A549 treated with Hydrocortisone at 1 μM for 4 hours (cell line): ENCODE measurements around the gene ISYNA1. TPM values are rescaled to one million over a fixed set of nuclear protein-coding genes. Genes with fewer than 3 reads are reported as not detected.

Source experiments
- total RNA-seq: library from RNA; stranded (reverse); fragments of 200-300 nt; extraction: Qiagen RNA extraction; gene quantifications from 5 replicates; pipeline ENCODE4 v1.2.3, GENCODE V29; 2022

Gene ISYNA1
- total RNA-seq = 25.7 to 42.9 TPM (median 40.8 TPM) in 5 replicates

DNA sequence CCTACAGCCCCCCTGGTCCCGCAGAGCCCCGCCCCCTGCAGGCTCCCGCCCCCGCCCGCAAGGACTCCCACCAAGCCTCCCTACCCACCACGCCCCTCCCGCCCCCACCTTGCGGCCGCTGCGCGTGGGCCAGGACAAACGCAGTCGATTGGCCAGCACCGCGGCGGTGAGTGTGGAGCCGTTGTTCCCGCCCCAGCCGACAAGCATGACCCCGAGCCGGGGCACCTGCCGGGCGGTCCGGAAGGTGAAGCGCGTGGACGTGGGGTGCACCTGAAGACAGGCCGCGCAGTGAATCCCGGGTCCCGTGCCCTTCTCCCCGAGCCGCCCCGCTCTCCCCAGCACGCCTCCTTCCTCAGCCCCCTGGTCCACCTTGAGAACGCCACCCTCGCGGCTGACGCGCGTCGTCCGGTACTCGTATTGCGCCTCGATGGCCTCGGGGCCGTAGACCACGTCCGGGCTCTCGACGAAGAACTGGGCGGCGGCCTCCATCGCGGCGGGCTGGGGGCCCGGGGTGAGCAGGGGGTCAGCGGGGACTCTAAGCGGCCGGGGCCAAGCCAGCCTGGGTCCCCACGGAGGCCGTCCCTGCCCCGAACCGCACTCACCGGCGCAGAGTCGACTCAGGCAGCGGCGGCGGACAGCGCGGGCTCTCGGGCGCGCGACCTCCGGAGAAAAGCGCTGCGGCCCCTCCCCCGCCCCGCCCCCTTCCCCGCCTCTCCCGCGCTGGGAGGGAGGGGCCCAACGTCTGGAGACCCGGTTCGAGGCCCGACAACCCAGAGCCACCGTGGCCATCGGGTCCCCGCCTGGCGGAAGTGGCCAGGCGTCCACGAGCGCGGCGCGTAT is at the start of gene ISYNA1:
Gene ISYNA1 (minus strand): TSS at position 643 of the 840 bp plus-strand sequence. CDS start 154 bp downstream, at position 489.

DNA sequence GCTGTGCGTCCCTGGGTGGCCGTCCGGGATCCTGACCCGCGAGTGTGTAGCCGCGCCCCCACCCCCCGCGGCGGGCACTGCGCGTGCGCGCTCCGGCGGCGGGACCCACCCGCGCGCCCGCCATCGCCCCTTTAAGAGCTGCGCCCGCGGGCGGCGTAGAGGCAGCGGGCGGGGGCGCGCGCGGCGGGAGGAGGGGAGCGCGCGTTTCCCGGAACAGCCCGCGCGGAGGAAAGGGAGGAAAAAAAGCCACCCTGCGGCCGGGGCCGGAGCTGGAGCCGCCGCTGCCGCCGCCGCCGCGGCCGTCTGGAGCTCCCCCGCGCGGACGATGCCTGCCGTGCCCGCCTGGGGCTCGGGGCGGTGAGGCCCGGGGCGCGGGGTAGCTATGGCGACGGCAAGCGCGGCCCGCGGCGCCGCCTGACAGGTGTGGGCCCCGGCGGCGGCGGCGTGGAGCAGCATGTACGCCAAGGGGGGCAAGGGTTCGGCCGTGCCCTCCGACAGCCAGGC is 18.7 kb downstream of the ISYNA1 start, which contains the start of gene SSBP4:
Gene SSBP4 (plus strand): TSS at position 204 of the 504 bp plus-strand sequence. CDS start 251 bp downstream, at position 455.

DNA sequence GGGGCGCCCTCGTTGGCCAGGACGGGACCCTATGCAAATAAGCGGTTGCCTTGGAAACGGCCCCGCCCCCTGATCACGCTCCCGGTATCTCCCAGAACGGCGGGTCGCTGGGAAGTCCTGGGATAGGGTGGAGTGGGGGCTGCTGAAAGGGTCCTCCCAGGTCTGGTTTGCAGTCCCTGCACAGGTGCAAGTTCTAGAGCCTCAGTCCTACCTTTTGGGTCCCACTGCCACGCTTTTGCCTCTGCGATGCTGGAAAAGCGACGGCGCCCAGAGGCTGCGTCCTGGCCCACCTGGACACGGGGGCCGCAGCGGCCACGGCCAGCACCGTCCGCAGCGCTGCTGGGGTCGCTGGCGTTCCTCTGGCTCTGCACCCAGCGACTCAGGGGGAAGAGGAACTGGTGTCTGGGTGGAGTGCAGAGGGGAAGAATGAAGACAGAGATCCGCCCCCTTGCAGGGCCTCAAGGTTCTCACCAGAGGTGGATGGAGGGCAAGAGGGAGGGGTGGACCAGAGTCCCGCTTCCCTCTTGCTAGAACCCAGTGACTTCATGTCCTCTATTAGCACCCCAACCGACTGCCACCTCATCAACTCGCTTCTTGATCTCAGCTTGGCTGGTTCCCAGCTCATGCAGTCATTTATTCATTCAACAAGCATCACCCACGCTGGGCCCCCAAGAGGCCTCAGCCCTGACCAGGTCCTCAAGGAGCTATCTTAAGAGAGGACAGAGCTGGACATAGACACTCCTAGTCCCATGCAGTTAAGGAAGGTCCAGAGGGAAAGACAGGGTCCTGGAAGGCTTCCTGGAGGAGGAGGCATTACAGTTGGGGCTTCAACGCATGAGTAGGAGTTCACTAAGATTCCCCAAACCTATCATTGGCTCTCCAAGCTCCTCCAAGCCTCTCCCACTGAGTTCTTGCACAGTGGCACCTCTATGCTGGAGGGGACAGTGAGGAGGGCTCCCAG is 40.4 kb downstream of the ISYNA1 start, which contains the start of gene LRRC25:
Gene LRRC25 (minus strand): TSS at position 381 of the 961 bp plus-strand sequence. CDS start 659 bp downstream, outside the sequence.

DNA sequence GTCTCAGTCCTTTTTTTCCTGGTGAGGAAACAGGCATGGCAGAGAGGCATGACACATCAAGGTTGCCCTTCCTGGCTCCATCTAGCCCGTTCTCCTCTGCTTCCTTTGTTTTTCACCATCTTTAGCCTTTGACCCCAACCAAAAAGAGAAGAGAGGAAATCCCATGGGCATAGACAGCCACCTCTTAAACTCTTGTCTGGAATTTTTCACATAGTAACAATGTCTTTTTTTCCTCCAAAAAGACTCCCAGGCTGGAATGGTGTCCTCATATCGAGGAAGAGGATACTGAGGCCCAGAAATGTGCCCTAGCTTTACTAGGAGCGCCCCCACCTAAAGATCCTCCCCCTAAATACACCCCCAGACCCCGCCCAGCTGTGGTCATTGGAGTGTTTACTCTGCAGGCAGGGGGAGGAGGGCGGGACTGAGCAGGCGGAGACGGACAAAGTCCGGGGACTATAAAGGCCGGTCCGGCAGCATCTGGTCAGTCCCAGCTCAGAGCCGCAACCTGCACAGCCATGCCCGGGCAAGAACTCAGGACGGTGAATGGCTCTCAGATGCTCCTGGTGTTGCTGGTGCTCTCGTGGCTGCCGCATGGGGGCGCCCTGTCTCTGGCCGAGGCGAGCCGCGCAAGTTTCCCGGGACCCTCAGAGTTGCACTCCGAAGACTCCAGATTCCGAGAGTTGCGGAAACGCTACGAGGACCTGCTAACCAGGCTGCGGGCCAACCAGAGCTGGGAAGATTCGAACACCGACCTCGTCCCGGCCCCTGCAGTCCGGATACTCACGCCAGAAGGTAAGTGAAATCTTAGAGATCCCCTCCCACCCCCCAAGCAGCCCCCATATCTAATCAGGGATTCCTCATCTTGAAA is 52.0 kb downstream of the ISYNA1 start, which contains the start of gene GDF15:
Gene GDF15 (plus strand): TSS at position 484 of the 868 bp plus-strand sequence. CDS start 32 bp downstream, at position 516.

Other genes starting within 250 kb of the ISYNA1 start
- 8.5 to 12.0 TPM (median 11.4 TPM) in 5 replicates for gene MPV17L2, start 244.9 kb downstream of the ISYNA1 start, total RNA-seq
- 0.38 to 0.86 TPM (median 0.75 TPM) in 5 replicates for gene RAB3A, start 234.1 kb downstream of the ISYNA1 start, total RNA-seq
- gene PDE4C, start 211.7 kb downstream of the ISYNA1 start, total RNA-seq = 0.20 to 0.63 TPM (median 0.33 TPM) in 5 replicates
- 0.58 to 1.0 TPM (median 0.78 TPM) in 5 replicates for gene IQCN, start 163.7 kb downstream of the ISYNA1 start, total RNA-seq
- 21.8 to 47.6 TPM (median 41.7 TPM) in 5 replicates for gene JUND, start 156.5 kb downstream of the ISYNA1 start, total RNA-seq
- 199 to 250 TPM (median 235 TPM) in 5 replicates for gene LSM4, start 115.1 kb downstream of the ISYNA1 start, total RNA-seq
- gene PGPEP1, start 97.5 kb downstream of the ISYNA1 start, total RNA-seq = 2.3 to 3.5 TPM (median 2.8 TPM) in 5 replicates
- 11.9 to 24.9 TPM (median 20.6 TPM) in 5 replicates for gene GDF15, start 52.0 kb downstream of the ISYNA1 start, total RNA-seq
- gene LRRC25, start 40.5 kb downstream of the ISYNA1 start, total RNA-seq = not detected in 5 replicates
- 31.8 to 51.7 TPM (median 46.8 TPM) in 5 replicates for gene SSBP4, start 18.7 kb downstream of the ISYNA1 start, total RNA-seq
- 4.4 to 5.9 TPM (median 5.2 TPM) in 5 replicates for gene ELL, start 83.9 kb upstream of the ISYNA1 start, total RNA-seq
- 131 to 154 TPM (median 146 TPM) in 5 replicates for gene FKBP8, start 105.4 kb upstream of the ISYNA1 start, total RNA-seq
- 85.3 to 105 TPM (median 101 TPM) in 5 replicates for gene KXD1, start 119.7 kb upstream of the ISYNA1 start, total RNA-seq
- 920 to 1,228 TPM (median 1,167 TPM) in 5 replicates for gene UBA52, start 133.7 kb upstream of the ISYNA1 start, total RNA-seq
- 31.4 to 59.2 TPM (median 55.1 TPM) in 5 replicates for gene REX1BD, start 150.7 kb upstream of the ISYNA1 start, total RNA-seq
- 3.8 to 8.7 TPM (median 5.1 TPM) in 5 replicates for gene CRLF1, start 168.7 kb upstream of the ISYNA1 start, total RNA-seq
- gene TMEM59L, start 174.7 kb upstream of the ISYNA1 start, total RNA-seq = 3.8 to 7.0 TPM (median 5.9 TPM) in 5 replicates
- 3.7 to 5.5 TPM (median 3.9 TPM) in 5 replicates for gene KLHL26, start 198.9 kb upstream of the ISYNA1 start, total RNA-seq
- gene CRTC1, start 245.5 kb upstream of the ISYNA1 start, total RNA-seq = 3.2 to 4.6 TPM (median 3.7 TPM) in 5 replicates